Epithelial cell of esophagus (primary cell): ENCODE results near the gene COMMD10.
A peak's percentile ranks its signal among the peaks of the same experiment; 100 is the strongest.

Experiments used
- DNase-seq: peaks from one replicate; pipeline ENCODE4 v3.0.0; 2010; ENCODE audit warnings: low read depth
- H3K4me3 ChIP-seq: 2 replicates; pipeline ENCODE4 v1.5.1; 2011; ENCODE audit warnings: mild to moderate bottlenecking, low read length, control low read depth
- TF ChIP-seq, protein P1 (sequence below): IDR thresholded peaks from 2 replicates; pipeline ENCODE4 v1.5.1; 2011; ENCODE audit warnings: low read depth, mild to moderate bottlenecking, low read length, control low read depth, inconsistent platforms; ENCODE audit not compliant: insufficient read depth; ENCODE audit errors: missing control alignments

Gene COMMD10

DNA sequence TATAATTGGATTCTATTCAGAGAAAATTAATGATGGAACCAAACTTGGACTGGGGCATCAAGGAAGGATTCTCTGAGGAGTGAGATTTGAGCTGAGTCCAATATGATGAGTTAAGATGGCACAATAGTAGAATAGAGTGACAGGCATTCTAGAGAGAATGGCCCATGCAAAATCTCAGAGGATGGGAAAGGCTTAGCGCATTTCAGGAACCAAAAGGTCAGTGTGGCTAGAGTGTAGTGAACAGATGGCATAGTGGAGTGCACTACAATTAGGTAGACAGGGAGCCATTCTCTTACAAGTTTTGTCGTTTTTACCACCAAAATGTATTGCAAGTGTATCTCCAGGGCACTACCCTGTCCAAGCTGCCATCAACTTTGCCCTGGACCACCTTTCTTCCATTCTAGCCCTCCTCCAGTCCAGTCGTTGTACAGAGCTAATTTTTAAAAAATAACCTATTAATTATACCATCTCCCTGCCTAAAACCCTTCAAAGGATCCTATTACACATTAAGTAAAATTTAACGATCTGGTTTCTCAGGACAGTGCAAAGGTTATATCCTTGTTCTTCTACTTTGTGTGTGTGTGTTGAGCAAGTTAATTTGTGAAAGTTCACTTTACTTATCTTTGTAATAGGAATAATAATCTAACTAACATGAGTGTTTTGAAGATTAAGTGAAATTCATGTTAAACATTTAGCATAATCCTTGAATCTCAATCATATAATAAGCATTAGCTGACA, 211.7 kb downstream of the COMMD10 start:
- DNase-seq = no peak
- H3K4me3 ChIP-seq = no peak overlapping the region
- TF ChIP-seq, protein P1, sequence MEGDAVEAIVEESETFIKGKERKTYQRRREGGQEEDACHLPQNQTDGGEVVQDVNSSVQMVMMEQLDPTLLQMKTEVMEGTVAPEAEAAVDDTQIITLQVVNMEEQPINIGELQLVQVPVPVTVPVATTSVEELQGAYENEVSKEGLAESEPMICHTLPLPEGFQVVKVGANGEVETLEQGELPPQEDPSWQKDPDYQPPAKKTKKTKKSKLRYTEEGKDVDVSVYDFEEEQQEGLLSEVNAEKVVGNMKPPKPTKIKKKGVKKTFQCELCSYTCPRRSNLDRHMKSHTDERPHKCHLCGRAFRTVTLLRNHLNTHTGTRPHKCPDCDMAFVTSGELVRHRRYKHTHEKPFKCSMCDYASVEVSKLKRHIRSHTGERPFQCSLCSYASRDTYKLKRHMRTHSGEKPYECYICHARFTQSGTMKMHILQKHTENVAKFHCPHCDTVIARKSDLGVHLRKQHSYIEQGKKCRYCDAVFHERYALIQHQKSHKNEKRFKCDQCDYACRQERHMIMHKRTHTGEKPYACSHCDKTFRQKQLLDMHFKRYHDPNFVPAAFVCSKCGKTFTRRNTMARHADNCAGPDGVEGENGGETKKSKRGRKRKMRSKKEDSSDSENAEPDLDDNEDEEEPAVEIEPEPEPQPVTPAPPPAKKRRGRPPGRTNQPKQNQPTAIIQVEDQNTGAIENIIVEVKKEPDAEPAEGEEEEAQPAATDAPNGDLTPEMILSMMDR = no peak

DNA sequence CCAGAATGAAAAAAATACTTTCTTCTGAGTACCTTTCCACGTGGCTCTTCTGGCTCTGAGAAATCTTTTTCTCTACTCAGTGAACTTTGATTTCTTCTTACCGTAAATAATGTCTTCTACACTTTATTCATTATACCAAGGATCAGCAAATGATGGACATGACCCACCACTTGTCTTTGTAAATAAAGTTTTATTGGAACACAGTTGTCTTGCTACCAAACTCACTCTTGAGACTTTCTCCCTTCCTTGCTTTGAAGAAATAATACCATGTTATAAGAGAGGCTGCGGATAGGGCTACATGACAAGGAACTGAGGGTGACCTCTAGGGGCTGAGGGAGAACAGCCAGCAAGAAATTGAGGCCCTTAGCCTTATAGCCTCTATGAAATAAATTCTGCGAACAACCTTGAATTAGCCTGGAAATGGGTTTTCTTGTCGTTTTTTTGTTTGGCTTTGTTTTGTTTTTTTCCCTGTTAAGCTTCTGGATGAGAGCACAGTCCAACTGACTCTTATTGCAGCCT, 212.5 kb downstream of the COMMD10 start:
- DNase-seq = no peak
- TF ChIP-seq, protein P1 = no peak
- H3K4me3 ChIP-seq = no peak overlapping the region

DNA sequence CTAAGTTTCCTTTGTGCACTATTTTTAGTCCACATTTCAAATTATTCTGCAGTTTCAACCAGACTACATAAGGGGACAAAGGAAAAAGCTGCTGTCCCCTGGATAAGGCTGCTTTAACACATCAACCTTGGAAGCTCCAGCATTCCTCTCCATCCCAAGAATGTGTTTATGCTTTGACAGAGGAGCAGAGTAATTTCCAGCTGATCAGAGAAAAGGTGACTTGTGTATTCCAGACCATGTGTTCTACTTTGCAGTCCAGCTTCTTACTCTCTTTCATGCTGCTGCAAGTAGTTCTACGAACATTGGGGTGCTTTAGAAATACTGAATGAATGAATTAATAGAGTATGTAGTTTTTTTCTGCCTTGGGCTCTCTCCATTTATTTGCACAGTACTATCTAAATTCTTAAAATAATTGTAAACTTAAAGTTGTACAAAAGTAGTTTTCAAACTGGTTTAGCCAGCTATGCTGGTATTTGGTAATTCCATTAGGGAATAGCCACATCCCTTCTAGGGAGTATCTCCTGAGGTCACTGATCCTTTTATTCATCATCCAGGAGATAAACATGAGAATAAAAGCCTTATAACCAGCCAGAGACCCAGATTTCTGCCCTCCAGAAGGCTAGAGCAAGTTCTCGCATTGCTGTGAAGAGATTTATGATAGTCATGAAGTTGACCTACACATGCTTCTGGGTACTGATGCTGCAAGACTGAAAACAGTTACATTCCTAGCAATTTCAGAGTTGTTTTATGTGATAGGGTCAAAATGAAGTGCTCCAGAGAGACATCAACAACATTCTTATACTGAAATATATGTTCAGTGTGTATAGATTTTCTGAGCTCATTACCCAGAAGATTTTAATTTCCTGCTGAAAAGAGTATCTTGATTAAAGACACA, 215.2 kb downstream of the COMMD10 start:
- H3K4me3 ChIP-seq = no peak overlapping the region
- peak; percentile 58 for DNase-seq
- TF ChIP-seq, protein P1 = no peak

DNA sequence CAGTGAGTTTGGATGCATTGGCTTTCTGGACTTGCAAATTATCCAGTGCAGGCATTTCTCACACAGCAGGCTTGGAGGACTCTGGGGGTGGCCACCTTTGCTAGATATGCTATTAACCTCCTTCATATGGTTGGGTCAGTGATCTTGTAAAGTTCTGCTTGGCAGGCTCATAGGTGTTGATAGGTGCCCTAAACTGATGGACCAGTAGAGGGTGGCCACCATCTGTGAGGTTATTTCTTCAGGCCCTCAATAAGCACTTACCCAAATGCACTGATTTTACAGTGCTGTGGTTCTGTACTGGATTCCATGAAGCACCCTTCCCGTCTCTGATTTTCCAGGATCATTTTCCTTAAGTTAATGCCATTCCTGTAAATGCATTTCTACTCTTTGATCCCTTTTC, 216.3 kb downstream of the COMMD10 start:
- no peak for DNase-seq
- no peak overlapping the region for H3K4me3 ChIP-seq
- TF ChIP-seq, protein P1 = no peak

DNA sequence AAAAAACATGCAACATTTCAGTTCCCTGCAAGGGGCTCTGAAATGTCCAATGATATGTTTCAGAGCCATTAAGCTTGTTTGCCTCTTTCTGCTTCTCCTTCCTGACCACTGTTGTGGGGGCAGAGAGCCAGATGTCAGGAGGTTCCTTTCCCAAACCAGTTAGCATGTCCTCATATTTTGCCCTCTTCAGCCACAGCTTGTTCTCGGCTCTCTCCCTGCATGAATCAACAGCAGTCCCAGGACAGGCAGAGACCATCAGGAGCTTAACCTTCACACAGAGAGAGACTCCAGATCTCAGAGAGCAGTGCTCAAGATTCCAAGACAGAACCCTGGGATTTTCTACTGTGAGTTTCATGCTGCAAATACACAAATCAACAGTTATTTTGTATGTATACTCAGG, 218.5 kb downstream of the COMMD10 start:
- H3K4me3 ChIP-seq = no peak overlapping the region
- no peak for DNase-seq
- TF ChIP-seq, protein P1 = no peak

DNA sequence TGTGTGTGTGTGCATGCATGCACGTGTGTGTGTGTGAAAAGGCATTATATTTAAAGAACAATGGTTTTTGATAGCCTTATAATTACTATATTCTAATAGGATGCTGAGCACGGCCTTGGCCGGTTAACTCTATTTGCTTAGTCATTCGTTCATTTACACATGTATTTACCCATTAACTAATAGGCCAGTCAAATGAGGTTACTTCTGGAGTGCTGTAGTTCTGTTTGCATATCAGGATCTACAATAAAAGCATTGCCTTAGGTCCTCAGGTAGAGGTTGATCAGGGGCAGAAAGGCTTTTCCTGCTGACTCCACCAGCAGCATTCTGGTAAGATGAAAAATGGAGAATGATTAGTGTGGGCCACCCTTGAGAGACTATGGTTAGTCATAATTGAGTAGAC, 219.0 kb downstream of the COMMD10 start:
- TF ChIP-seq, protein P1 = no peak
- DNase-seq = no peak
- no peak overlapping the region for H3K4me3 ChIP-seq
